ENCODE results near the gene NCAPG2.
"Not testable (repeated sequence)": the region's sequence is repeated elsewhere in the genome, so short reads cannot be mapped to it uniquely, and the experiment has no call there.

The NCAPG2 gene

DNA sequence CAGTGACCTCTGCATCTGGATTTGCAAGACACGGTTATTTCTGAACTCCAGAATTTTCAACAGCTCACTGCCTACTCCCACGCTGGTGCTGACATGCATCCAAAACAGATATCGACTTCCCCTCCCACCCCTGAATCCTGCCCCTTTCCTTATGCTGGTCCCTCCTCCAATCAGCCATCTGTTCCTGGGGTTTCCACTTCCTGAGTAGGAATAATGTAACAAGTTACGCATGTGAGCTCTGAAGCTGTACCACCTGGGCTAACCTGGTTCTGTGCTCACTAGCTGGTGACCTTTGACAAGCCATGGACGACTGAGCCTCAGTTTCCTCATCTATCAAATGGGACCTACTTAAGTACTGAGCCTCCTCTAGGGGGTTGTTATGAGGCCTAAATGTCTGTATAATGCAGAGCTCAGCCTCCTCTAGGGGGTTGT, 1.7 kb upstream of the NCAPG2 start:
- DNase-seq: peak; percentile 60

DNA sequence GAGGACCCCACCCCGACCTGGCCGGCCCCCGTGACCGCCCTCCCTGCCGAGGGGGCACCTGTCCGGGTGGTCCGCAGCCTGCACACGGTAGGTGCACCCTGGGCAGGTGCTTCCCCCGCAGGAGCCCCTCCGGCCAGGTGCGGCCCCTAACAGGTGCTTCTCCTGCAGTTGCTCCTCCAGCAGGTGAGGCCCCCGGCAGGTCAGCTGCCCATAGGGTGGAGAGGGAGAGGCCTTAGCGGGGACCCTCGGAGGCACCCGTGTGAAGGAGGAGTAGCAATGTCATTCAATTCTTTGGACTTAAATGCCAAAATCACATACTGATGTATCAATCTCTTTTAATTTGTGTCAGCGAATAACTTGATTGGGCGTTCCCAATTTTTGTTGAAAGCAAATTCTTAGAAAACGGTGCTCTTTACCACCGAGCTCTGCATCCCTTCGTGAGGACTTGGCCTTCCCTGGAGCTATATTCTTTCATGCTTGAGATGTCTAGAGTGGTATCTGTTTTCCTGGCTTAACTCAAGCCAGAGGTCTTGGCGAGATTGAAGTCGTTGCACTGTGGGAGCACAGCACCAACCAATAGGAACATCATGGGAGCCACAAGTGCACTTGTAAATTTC, 738 bp upstream of the NCAPG2 start:
- peak; percentile 77 for DNase-seq

- DNase-seq: peak; percentile 41
Measured at GRCh38 chr7:158703679-158704523, 703 bp downstream of the NCAPG2 start.

- DNase-seq: peak; percentile 44
Measured at GRCh38 chr7:158702944-158703343, 1.7 kb downstream of the NCAPG2 start.

DNA sequence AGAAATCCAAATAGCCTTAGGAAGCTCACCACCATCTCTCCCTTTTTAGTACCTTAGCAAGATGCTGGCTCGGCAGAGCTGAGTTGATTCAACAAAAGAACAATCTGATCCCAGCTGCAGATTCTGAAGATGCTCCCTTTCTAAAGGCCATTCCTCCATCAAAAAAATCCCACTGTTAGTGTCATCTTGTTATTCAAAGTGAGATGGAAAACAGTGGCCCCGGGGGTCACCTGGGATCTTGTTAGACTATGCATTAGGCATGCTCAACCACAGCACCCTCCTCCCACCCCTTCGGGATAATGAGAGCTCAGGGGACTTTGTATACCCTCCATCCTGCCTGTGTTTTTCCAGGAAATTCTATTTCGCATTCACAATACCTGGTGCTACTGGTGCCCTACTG, 2.4 kb downstream of the NCAPG2 start:
- no peak for DNase-seq

DNA sequence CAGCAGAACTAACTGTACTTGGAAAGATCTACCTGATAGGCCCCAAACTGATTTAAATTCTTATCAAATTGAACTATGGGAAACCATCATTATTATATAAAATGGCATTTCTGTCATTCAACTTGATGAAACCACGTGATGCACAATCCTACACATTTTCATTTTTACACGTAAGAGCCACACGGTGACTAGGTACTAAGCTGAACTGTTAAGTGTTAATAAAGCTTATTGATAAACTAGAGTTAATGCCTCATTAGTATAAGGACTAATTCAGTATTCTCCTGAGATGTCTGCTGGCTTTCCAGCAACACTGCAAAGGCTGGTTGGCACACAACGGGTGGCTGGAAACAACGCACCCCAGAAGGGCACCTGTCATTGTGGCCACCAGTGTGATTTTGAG, 4.6 kb downstream of the NCAPG2 start:
- no peak for DNase-seq

- no peak for DNase-seq
Measured at GRCh38 chr7:158699341-158699740, 5.3 kb downstream of the NCAPG2 start.

GRCh38 chr7:158698657-158699195, 5.9 kb downstream of the NCAPG2 start:
- no peak for DNase-seq

DNA sequence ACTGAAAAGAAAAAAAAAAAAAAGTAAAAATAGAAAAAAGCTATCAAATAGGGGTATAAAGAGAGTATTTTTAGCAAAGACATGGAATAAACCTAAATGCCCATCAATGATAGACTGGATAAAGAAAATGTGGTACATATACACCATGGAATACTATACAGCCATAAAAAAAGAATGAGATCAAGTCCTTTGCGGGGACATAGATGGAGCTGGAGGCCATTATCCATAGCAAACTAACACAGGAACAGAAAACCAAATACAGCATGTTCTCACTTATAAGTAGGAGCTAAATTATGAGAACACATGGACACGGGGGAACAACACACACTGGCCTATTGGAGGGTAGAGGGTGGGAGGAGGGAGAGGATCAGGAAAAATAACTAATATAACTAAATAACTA, 7.0 kb downstream of the NCAPG2 start:
- not testable (repeated sequence) for DNase-seq

DNA sequence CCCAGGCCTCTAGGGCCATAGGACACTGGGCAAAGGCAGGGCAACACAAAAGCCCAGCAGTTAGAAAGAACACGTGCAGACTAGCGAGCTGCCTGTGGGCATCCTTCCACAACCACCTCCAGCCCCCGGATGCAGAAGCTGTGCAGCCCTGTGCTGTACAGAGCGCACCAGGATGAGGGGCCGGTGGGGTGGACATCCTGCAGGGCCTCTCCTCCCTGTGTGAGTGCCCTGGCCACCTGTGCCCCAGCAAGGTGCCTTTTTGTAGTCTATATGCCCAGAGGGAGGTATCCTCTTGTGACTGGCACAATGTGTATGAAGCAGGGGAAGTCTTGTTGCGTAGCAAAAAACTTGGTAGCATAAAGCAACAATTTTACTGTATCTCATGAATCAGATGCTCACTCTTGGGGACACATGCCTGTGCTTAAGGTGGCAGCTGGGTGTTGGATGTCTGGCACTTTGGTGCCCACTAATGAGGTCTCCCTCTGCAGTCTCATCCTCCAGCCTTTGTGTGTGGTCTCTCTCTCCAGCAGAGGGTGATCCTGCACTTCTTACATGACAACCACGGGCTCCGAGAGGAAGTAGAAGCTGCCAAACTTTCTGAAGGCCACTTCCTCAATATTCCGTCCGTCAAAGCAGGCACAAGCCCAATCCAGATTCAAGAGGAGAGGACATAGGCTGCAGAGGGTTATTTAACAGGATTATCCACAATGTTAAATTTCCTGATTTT, 8.7 kb downstream of the NCAPG2 start:
- peak; percentile 48 for DNase-seq

- no peak for DNase-seq
Measured at GRCh38 chr7:158695056-158695455, 9.5 kb downstream of the NCAPG2 start.

GRCh38 chr7:158694650-158695049, 10.0 kb downstream of the NCAPG2 start:
- no peak for DNase-seq

GRCh38 chr7:158689488-158689887, 15.1 kb downstream of the NCAPG2 start:
- DNase-seq: peak; percentile 28

DNA sequence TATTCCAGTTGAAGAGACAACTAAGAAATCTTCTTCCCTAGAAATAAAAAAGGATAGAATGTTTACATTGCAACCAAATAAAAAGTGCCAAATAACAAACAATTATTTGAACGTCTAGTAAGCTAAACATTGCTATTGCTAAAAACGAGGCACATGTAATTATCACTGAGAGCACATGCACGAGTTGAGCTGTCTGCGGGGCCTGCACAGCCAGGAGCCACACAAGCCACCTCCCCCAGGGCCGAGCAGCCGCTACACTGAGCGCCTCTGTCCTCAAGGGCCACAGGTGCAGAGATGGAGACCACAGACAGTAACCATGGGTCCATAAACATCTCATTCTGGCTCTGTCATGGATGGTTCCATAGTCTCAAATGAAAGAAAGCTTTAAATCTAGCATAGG, 17.2 kb downstream of the NCAPG2 start:
- DNase-seq: no peak

- no peak for DNase-seq
Measured at GRCh38 chr7:158685693-158686092, 18.9 kb downstream of the NCAPG2 start.

- DNase-seq: no peak
Measured at GRCh38 chr7:158684329-158684728, 20.3 kb downstream of the NCAPG2 start.

DNA sequence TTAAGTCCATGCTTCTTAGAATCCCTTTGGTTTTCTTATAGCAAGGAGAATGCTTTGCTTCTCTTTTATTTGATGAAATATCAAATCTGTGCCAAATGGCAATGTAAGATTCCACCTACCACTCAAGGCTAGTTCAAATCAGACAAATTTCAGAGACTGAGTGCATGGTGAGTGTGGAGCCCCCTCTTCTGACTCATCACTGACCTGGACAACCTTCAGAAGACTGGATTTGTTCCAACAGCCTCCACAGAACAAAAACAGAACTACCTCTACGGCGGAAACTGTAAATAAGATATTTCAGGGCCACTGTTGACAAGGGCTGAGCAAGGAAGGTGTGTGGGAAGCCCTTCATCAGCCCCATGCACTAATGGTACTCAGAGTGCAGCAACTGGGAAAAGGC, 21.1 kb downstream of the NCAPG2 start:
- peak; percentile 22 for DNase-seq

GRCh38 chr7:158682456-158682855, 22.1 kb downstream of the NCAPG2 start:
- DNase-seq: peak; percentile 64

- DNase-seq: no peak
Measured at GRCh38 chr7:158680754-158681153, 23.9 kb downstream of the NCAPG2 start.

DNA sequence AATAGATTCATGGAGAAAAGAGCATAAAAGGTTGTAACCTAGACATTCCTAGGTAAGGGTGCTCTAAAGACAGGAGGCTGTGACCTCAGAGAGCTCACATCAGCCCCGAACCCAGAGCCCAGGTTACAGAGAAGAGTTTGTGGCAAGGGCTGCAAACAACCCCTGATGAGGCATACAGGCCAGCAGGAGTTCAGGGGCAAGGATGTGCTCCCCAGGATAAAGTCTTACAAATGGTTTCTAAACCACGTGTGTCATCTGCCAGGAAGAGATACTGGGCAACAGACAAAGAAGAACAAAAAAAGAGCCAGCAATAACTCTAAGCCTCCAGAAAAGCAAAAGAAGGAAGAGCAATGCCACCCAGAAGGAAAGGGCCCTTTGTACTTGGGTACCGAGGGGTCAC, 27.7 kb downstream of the NCAPG2 start:
- DNase-seq: no peak

GRCh38 chr7:158676171-158676840, 28.3 kb downstream of the NCAPG2 start:
- no peak for DNase-seq

DNA sequence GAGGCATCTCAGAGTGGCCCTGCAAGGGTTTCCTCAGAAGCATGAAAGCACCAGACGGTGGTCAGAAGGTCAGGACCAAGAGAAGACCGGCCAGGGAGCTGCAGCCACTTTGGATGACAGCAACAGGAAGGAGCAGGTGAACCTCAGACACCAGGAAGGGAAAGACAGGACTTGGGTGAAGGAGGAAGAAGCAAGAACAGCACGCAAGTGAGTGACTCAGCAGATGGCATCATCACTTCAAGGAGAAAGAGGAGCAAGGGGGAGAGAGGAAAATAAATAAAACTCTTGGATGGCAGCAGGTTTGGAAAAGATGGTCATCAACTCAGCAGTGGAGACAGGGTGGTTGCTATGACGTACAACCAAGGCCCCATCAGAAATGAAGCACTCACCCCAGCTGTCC, 31.6 kb downstream of the NCAPG2 start:
- DNase-seq: no peak

GRCh38 chr7:158668086-158668485, 36.5 kb downstream of the NCAPG2 start:
- not testable (repeated sequence) for DNase-seq

Data from NCI-H69 (cell line).